Glutamatergic neuron (in vitro differentiated cells): ENCODE results near the gene PMPCA. TPM values are rescaled to one million over a fixed set of nuclear protein-coding genes. Genes with fewer than 3 reads are reported as not detected.

Experiments
- DNase-seq: peaks from one replicate; pipeline ENCODE4 v3.0.0; 2022
- H3K27ac Mint-ChIP-seq: one replicate; pipeline ENCODE4 v1.8.0; 2020; ENCODE audit warnings: mild to moderate bottlenecking, mixed read lengths, inconsistent platforms; ENCODE audit not compliant: unreplicated experiment
- H3K27me3 Mint-ChIP-seq: one replicate; pipeline ENCODE4 v1.8.0; 2020; ENCODE audit warnings: mild to moderate bottlenecking, moderate library complexity, mixed read lengths, inconsistent platforms; ENCODE audit not compliant: unreplicated experiment
- H3K36me3 Mint-ChIP-seq: one replicate; pipeline ENCODE4 v1.8.0; 2020; ENCODE audit warnings: mild to moderate bottlenecking, mixed read lengths, inconsistent platforms; ENCODE audit not compliant: unreplicated experiment
- H3K4me1 Mint-ChIP-seq: one replicate; pipeline ENCODE4 v1.8.0; 2020; ENCODE audit warnings: mild to moderate bottlenecking, low read depth, mixed read lengths, inconsistent platforms; ENCODE audit not compliant: unreplicated experiment
- H3K4me3 Mint-ChIP-seq: one replicate; pipeline ENCODE4 v1.8.0; 2020; ENCODE audit warnings: mild to moderate bottlenecking, mixed read lengths, inconsistent platforms; ENCODE audit not compliant: unreplicated experiment
- H3K9me3 Mint-ChIP-seq: one replicate; pipeline ENCODE4 v1.8.0; 2020; ENCODE audit warnings: mild to moderate bottlenecking, moderate library complexity, mixed read lengths, inconsistent platforms; ENCODE audit not compliant: unreplicated experiment
- long read RNA-seq: library from polyadenylated mRNA; unstranded; transcript quantifications from one replicate; pipeline ENCODE4 v2.0.0, GENCODE V29; 2020; ENCODE audit not compliant: unreplicated experiment
- total RNA-seq: library from RNA; stranded (reverse); fragmentation: NEBNext Ultra II Directional; extraction: Animal tissue kit (Norgen Biotek cat#: 25700); gene quantifications from one replicate; pipeline ENCODE4 v1.2.1, GENCODE V29; 2021; ENCODE audit not compliant: unreplicated experiment
- TF ChIP-seq, protein P1 (sequence below): fragments of 200-600 bp; sonication (generic); IDR thresholded peaks from one replicate; pipeline ENCODE4 v1.5.0; 2021; ENCODE audit not compliant: partially characterized antibody, unreplicated experiment

The PMPCA gene, protein sequence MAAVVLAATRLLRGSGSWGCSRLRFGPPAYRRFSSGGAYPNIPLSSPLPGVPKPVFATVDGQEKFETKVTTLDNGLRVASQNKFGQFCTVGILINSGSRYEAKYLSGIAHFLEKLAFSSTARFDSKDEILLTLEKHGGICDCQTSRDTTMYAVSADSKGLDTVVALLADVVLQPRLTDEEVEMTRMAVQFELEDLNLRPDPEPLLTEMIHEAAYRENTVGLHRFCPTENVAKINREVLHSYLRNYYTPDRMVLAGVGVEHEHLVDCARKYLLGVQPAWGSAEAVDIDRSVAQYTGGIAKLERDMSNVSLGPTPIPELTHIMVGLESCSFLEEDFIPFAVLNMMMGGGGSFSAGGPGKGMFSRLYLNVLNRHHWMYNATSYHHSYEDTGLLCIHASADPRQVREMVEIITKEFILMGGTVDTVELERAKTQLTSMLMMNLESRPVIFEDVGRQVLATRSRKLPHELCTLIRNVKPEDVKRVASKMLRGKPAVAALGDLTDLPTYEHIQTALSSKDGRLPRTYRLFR
- total RNA-seq: 69.0 TPM
- long read RNA-seq, transcript PMPCA-201 (13 exons, 2,174 nt): major isoform, 84 of 98 reads
- long read RNA-seq, partial matches to known transcripts: 3 of 98 reads
- long read RNA-seq, other reads (novel, unspliced or antisense): 11 of 98 reads

- H3K27ac Mint-ChIP-seq: peak within 1 kb of the TSS; percentile 70
- H3K9me3 Mint-ChIP-seq: peaks cover 4% of the 10 kb centered on the region
- H3K36me3 Mint-ChIP-seq: no peaks in the 10 kb centered on the region
- peak; percentile 94 for DNase-seq
- peaks cover 13% of the 10 kb centered on the region for H3K4me1 Mint-ChIP-seq
- H3K4me3 Mint-ChIP-seq: peak within 1 kb of the TSS; percentile 97
- H3K27me3 Mint-ChIP-seq: peaks cover 5% of the 10 kb centered on the region
- TF ChIP-seq, protein P1, sequence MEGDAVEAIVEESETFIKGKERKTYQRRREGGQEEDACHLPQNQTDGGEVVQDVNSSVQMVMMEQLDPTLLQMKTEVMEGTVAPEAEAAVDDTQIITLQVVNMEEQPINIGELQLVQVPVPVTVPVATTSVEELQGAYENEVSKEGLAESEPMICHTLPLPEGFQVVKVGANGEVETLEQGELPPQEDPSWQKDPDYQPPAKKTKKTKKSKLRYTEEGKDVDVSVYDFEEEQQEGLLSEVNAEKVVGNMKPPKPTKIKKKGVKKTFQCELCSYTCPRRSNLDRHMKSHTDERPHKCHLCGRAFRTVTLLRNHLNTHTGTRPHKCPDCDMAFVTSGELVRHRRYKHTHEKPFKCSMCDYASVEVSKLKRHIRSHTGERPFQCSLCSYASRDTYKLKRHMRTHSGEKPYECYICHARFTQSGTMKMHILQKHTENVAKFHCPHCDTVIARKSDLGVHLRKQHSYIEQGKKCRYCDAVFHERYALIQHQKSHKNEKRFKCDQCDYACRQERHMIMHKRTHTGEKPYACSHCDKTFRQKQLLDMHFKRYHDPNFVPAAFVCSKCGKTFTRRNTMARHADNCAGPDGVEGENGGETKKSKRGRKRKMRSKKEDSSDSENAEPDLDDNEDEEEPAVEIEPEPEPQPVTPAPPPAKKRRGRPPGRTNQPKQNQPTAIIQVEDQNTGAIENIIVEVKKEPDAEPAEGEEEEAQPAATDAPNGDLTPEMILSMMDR: no peak
Observed at GRCh38 chr9:136410500-136411287, at the start of gene PMPCA, which contains the start of gene ENTR1. TSS of gene PMPCA (plus strand) at chr9:136410658. CDS start at chr9:136410669, 11 bp downstream. TSS of gene ENTR1 (minus strand) at chr9:136410614. CDS start at chr9:136410397, 217 bp downstream.

DNA sequence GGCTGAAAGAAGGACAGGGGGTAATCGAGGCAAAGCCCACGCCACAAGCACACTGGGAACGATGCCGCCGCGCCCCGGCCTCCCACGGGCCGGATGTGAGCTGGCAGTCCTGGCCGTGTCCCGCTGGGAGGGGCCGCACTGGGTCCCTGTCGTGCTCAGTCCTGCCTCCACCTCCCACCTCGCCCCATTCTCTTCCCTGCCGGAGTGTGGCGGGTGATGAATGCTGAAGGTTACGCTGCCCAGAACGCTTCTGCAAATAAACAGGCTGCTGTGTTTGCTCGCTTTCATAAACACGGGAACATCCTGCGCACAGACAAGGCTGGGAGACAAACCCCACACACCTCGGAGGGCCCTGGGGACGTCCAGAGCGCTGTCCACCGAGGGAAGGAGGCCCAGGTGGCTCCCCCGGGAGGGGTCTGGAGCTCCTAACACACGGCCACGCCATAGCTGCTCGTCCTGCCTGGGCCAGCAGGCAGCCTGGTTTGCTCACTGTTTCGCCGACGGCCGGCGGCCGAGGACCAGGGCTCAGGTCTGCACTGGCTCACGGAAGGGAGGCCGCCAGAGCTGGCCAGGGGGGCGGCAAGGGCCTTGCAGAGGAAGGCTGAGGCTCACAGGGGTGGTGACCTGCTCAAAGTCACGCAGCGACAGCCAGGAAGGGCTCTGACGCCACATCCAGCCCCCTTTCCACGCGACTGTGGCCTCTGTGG lies 49.3 kb upstream of the PMPCA start:
- no peak overlapping the region for H3K27ac Mint-ChIP-seq
- H3K4me3 Mint-ChIP-seq: no peak overlapping the region
- peaks cover 11% of the 10 kb centered on the region for H3K27me3 Mint-ChIP-seq
- peaks cover 10% of the 10 kb centered on the region for H3K9me3 Mint-ChIP-seq
- DNase-seq: no peak
- no peaks in the 10 kb centered on the region for H3K36me3 Mint-ChIP-seq
- TF ChIP-seq, protein P1: no peak
- peaks cover 4% of the 10 kb centered on the region for H3K4me1 Mint-ChIP-seq

GRCh38 chr9:136361754-136362449 lies 48.6 kb upstream of the PMPCA start:
- Mint-ChIP-seq H3K4me1 (peaks cover 4% of the 10 kb centered on the region), H3K27me3 (peaks cover 11% of the 10 kb centered on the region), H3K4me3 (no peak overlapping the region), H3K9me3 (peaks cover 10% of the 10 kb centered on the region), H3K36me3 (no peaks in the 10 kb centered on the region), H3K27ac (no peak overlapping the region)
- DNase-seq: no peak
- TF ChIP-seq, protein P1: no peak

- H3K4me3 Mint-ChIP-seq: peak overlapping the region; percentile 61
- H3K27me3 Mint-ChIP-seq: peaks cover 11% of the 10 kb centered on the region
- peaks cover 10% of the 10 kb centered on the region for H3K9me3 Mint-ChIP-seq
- H3K4me1 Mint-ChIP-seq: peaks cover 4% of the 10 kb centered on the region
- H3K36me3 Mint-ChIP-seq: no peaks in the 10 kb centered on the region
- DNase-seq: no peak
- TF ChIP-seq, protein P1: no peak
- H3K27ac Mint-ChIP-seq: peak overlapping the region; percentile 43
Observed at GRCh38 chr9:136362450-136362784, 48.0 kb upstream of the PMPCA start.
